SJSA1 (cell line): ENCODE data around the gene TMPRSS4. TPM values are rescaled to one million over a fixed set of nuclear protein-coding genes. Genes with fewer than 3 reads are reported as not detected.

Source experiments
- DNase-seq, 2 experiments: peaks; one replicate each; pipeline ENCODE4 v3.0.0-alpha.2; 2015 to 2020; ENCODE audit warnings: low spot score in 2 of 2, low read depth in 1 of 2
- H3K27ac ChIP-seq: fragments of 250-450 bp; sonication (Bioruptor Pico); 2 replicates; pipeline ENCODE4 v1.5.1; 2020; ENCODE audit warnings: mild to moderate bottlenecking, moderate library complexity
- H3K27me3 ChIP-seq: fragments of 250-450 bp; sonication (Bioruptor Pico); replicated peaks from 2 replicates; pipeline ENCODE4 v1.5.1; 2020; ENCODE audit warnings: mild to moderate bottlenecking, moderate library complexity
- H3K36me3 ChIP-seq: fragments of 250-450 bp; sonication (Bioruptor Pico); 2 replicates; pipeline ENCODE4 v1.5.1; 2020; ENCODE audit warnings: mild to moderate bottlenecking
- H3K4me1 ChIP-seq: fragments of 250-450 bp; sonication (Bioruptor Pico); replicated peaks from 2 replicates; pipeline ENCODE4 v1.6.1; 2021; ENCODE audit warnings: mild to moderate bottlenecking
- H3K4me3 ChIP-seq: fragments of 250-450 bp; sonication (Bioruptor Pico); 2 replicates; pipeline ENCODE4 v1.5.1; 2020; ENCODE audit warnings: mild to moderate bottlenecking
- H3K9me3 ChIP-seq: fragments of 250-450 bp; sonication (Bioruptor Pico); replicated peaks from 2 replicates; pipeline ENCODE4 v1.5.1; 2020; ENCODE audit warnings: mild to moderate bottlenecking
- total RNA-seq: library from RNA; depleted of rRNA; stranded (reverse); fragments of >200 nt; shearing (Covaris generic); gene quantifications from 2 replicates; pipeline ENCODE4 v1.2.3, GENCODE V29; 2014

TMPRSS4 gene
- total RNA-seq, 1 experiment from 2014 or later: not detected

GRCh38 chr11:118147502-118147901 lies 70.6 kb downstream of the TMPRSS4 start:
- H3K27me3 ChIP-seq: peaks cover 13% of the 10 kb centered on the region
- no peaks in the 10 kb centered on the region for H3K9me3 ChIP-seq

GRCh38 chr11:118148240-118148639 lies 71.4 kb downstream of the TMPRSS4 start:
- DNase-seq: no peak
- Histone ChIP-seq H3K4me3 (no peak overlapping the region), H3K36me3 (no peaks in the 10 kb centered on the region), H3K4me1 (peaks cover 3% of the 10 kb centered on the region; the same call in 1 of the 2 replicates), H3K27me3 (peaks cover 20% of the 10 kb centered on the region), H3K9me3 (no peaks in the 10 kb centered on the region), H3K27ac (no peak overlapping the region)

More at GRCh38 chr11:118147502-118147901, 70.6 kb downstream of the TMPRSS4 start:
- Histone ChIP-seq H3K4me1 (peaks cover 3% of the 10 kb centered on the region; the same call in 1 of the 2 replicates), H3K36me3 (no peaks in the 10 kb centered on the region), H3K4me3 (no peak overlapping the region), H3K27ac (no peak overlapping the region)
- DNase-seq: no peak

- Histone ChIP-seq H3K4me3 (no peak overlapping the region), H3K36me3 (no peaks in the 10 kb centered on the region), H3K27me3 (peaks cover 20% of the 10 kb centered on the region), H3K27ac (no peak overlapping the region), H3K4me1 (peaks cover 3% of the 10 kb centered on the region; the same call in 1 of the 2 replicates), H3K9me3 (no peaks in the 10 kb centered on the region)
- DNase-seq: no peak
Observed at GRCh38 chr11:118148856-118149255, 72.0 kb downstream of the TMPRSS4 start.

- Histone ChIP-seq H3K36me3 (no peaks in the 10 kb centered on the region), H3K4me3 (no peak overlapping the region), H3K9me3 (no peaks in the 10 kb centered on the region), H3K27me3 (peaks cover 17% of the 10 kb centered on the region), H3K27ac (no peak overlapping the region), H3K4me1 (peaks cover 3% of the 10 kb centered on the region; the same call in 1 of the 2 replicates)
- DNase-seq: no peak
Observed at GRCh38 chr11:118149493-118149892, 72.6 kb downstream of the TMPRSS4 start.

- H3K27me3 ChIP-seq: peaks cover 12% of the 10 kb centered on the region
- H3K9me3 ChIP-seq: no peaks in the 10 kb centered on the region
- no peak overlapping the region for H3K27ac ChIP-seq
- no peak for DNase-seq
- no peak overlapping the region for H3K4me3 ChIP-seq
- no peaks in the 10 kb centered on the region for H3K4me1 ChIP-seq
- H3K36me3 ChIP-seq: no peaks in the 10 kb centered on the region
Observed at GRCh38 chr11:118151431-118151830, 74.6 kb downstream of the TMPRSS4 start.

- Histone ChIP-seq H3K4me3 (no peak overlapping the region), H3K27ac (no peak overlapping the region), H3K27me3 (peaks cover 12% of the 10 kb centered on the region), H3K36me3 (no peaks in the 10 kb centered on the region), H3K9me3 (no peaks in the 10 kb centered on the region), H3K4me1 (no peaks in the 10 kb centered on the region)
- DNase-seq: no peak
Observed at GRCh38 chr11:118152020-118152551, 75.2 kb downstream of the TMPRSS4 start.

- H3K36me3 ChIP-seq: no peaks in the 10 kb centered on the region
- no peak within 1 kb of the TSS for H3K4me3 ChIP-seq
- H3K27me3 ChIP-seq: peaks cover 12% of the 10 kb centered on the region
- no peak within 1 kb of the TSS for H3K27ac ChIP-seq
- H3K4me1 ChIP-seq: no peaks in the 10 kb centered on the region
- H3K9me3 ChIP-seq: no peaks in the 10 kb centered on the region
- DNase-seq: no peak
Observed at GRCh38 chr11:118152552-118153471, 75.9 kb downstream of the TMPRSS4 start, which contains the start of gene SCN4B. TSS of gene SCN4B (minus strand) at chr11:118152823. CDS start at chr11:118152673, 150 bp downstream.

- H3K4me1 ChIP-seq: no peaks in the 10 kb centered on the region
- H3K27ac ChIP-seq: no peak overlapping the region
- H3K36me3 ChIP-seq: no peaks in the 10 kb centered on the region
- peaks cover 12% of the 10 kb centered on the region for H3K27me3 ChIP-seq
- H3K9me3 ChIP-seq: no peaks in the 10 kb centered on the region
- no peak overlapping the region for H3K4me3 ChIP-seq
- no peak for DNase-seq
Observed at GRCh38 chr11:118153516-118153915, 76.6 kb downstream of the TMPRSS4 start.

- Histone ChIP-seq H3K4me1 (no peaks in the 10 kb centered on the region), H3K27ac (no peak overlapping the region), H3K36me3 (no peaks in the 10 kb centered on the region), H3K27me3 (peaks cover 12% of the 10 kb centered on the region), H3K4me3 (no peak overlapping the region), H3K9me3 (no peaks in the 10 kb centered on the region)
- DNase-seq: no peak
Observed at GRCh38 chr11:118153976-118154375, 77.1 kb downstream of the TMPRSS4 start.

GRCh38 chr11:118154641-118155040 lies 77.8 kb downstream of the TMPRSS4 start:
- no peak for DNase-seq
- peaks cover 12% of the 10 kb centered on the region for H3K27me3 ChIP-seq
- H3K9me3 ChIP-seq: no peaks in the 10 kb centered on the region
- no peaks in the 10 kb centered on the region for H3K4me1 ChIP-seq
- no peak overlapping the region for H3K27ac ChIP-seq
- no peak overlapping the region for H3K4me3 ChIP-seq
- no peaks in the 10 kb centered on the region for H3K36me3 ChIP-seq

- Histone ChIP-seq H3K4me1 (no peaks in the 10 kb centered on the region), H3K36me3 (no peaks in the 10 kb centered on the region), H3K27ac (no peak overlapping the region), H3K9me3 (no peaks in the 10 kb centered on the region), H3K27me3 (peaks cover 12% of the 10 kb centered on the region), H3K4me3 (no peak overlapping the region)
- no peak for DNase-seq
Observed at GRCh38 chr11:118155776-118156530, 79.1 kb downstream of the TMPRSS4 start.

- Histone ChIP-seq H3K4me1 (no peaks in the 10 kb centered on the region), H3K4me3 (no peak overlapping the region), H3K27me3 (peaks cover 9% of the 10 kb centered on the region), H3K36me3 (no peaks in the 10 kb centered on the region), H3K27ac (no peak overlapping the region), H3K9me3 (no peaks in the 10 kb centered on the region)
- no peak for DNase-seq
Observed at GRCh38 chr11:118156531-118157185, 79.8 kb downstream of the TMPRSS4 start.

- no peaks in the 10 kb centered on the region for H3K4me1 ChIP-seq
- peaks cover 9% of the 10 kb centered on the region for H3K27me3 ChIP-seq
- H3K9me3 ChIP-seq: no peaks in the 10 kb centered on the region
- H3K4me3 ChIP-seq: no peak overlapping the region
- H3K27ac ChIP-seq: no peak overlapping the region
- no peaks in the 10 kb centered on the region for H3K36me3 ChIP-seq
- DNase-seq: no peak
Observed at GRCh38 chr11:118157186-118157895, 80.5 kb downstream of the TMPRSS4 start.
